ENCODE measurements around the gene TBCEL.

DNA sequence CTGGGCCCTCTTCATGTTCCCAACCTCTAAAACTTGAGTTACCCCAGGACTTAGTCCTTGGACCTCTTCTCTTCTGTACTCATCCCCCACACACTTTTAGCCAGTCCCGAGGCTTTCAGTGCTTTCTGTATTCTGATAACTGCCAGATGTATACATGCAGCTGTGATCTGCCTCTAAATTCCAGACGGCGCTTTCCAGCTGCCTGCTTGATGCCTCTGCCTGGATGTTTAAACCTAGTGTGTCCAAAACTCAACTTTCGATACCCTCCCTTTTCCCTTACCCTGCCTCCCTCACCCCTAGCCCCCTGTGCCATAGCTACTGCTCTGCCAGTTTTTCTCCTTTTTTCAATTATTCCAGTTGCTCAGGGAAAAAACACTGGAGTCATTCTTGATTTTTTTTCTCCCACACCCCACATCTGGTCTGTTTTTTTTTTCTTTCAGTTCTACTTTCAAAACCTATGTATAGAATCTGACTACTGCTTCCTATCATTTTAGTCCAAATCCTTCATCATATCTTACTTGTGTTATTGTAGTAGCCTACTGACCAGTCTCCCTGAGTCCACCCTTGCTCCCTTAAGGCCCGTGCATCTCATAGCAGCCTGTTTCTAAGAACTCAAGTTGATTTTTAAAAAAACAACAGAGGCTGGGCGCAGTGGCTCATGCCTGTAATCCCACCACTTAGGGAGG lies 44.2 kb downstream of the TBCEL start:
- TF ChIP-seq CTCF (IDR thresholded peaks at IDR 0.05; ENCODE audit: low read depth, low read length) = no peak
- TF ChIP-seq POLR2A (IDR thresholded peaks at IDR 0.05; ENCODE audit: extremely low read depth, insufficient read length) = no peak
